HG03558 (cell line): ENCODE results near the gene TOM1L2.

ENCODE experiments used
- ATAC-seq: cut with Tn5 transposase; IDR thresholded peaks from one replicate; pipeline ENCODE4 v1.9.1; 2021; ENCODE audit warnings: moderate number of reproducible peaks; ENCODE audit not compliant: unreplicated experiment; ENCODE audit errors: extremely low read depth

Gene TOM1L2

DNA sequence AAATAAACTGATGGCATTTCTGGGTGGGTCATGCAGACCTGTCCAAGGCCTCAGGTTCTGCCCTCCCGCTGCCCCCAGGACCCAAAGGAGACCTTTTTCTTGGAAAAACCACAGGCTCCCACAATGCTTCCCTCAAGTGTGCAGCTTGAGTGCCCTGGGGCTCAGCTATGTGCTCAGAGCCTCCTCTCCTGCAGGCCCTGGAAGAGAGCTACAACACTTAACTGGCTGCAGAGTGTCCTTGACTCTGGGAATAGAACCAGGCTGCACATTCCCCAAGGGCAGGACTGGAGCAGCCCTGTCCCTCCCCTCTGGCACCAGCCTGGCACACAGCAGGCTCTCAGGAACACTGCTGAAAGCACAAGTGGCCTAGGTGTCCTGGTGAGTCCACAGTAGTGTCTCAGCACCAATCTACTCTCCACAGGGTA lies 130.6 kb downstream of the TOM1L2 start:
- no peak for ATAC-seq

- ATAC-seq = no peak
Measured at GRCh38 chr17:17840751-17841591, 131.2 kb downstream of the TOM1L2 start.

- ATAC-seq = no peak
Measured at GRCh38 chr17:17839791-17840707, 132.2 kb downstream of the TOM1L2 start.

DNA sequence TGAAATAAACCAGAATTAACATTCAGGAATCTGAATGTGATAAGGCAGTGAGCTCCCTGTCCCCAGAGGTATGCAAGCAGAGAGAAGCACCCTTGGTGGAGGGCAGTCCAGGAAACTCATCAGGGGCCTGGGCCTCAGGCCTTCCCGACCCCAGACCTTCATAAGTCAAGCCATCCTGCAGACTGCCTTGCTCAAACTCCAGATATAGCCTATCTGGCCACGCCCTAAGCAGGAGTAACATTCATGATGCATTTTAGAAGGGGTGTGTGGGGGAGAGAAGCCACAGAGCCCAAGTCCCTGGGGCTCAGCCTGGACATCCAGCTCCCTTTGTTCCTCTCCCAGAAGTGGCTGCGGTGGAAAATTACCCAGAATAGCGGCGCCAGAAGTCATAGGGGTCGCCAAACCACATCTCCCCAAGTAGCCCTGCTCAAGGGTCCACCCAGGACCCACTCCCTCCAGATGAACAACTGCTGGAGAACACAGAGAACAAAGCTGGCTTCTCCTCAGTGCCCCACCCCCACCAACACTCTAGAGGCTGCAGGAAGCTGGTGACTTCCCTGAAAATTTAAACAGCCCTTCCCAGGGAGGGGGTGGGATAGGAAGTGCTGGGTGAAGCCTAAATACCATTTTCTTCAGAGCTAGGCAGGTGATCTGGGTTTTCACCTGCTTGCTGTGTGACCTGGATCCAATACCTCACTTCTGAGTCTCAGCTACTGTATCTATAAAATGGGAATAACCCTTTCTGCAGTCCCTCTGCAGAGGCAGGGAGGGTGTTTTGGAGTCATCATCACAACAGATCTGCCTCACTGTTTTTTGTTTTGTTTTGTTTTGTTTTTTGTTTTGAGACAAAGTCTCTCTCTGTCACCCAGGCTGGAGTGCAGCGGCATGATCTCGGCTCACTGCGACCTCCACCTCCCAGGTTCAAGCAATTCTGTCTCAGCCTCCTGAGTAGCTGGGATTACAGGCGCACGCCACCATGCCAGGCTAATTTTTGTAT lies 133.9 kb downstream of the TOM1L2 start:
- no peak for ATAC-seq

GRCh38 chr17:17837380-17837821 lies 134.8 kb downstream of the TOM1L2 start:
- ATAC-seq = no peak

DNA sequence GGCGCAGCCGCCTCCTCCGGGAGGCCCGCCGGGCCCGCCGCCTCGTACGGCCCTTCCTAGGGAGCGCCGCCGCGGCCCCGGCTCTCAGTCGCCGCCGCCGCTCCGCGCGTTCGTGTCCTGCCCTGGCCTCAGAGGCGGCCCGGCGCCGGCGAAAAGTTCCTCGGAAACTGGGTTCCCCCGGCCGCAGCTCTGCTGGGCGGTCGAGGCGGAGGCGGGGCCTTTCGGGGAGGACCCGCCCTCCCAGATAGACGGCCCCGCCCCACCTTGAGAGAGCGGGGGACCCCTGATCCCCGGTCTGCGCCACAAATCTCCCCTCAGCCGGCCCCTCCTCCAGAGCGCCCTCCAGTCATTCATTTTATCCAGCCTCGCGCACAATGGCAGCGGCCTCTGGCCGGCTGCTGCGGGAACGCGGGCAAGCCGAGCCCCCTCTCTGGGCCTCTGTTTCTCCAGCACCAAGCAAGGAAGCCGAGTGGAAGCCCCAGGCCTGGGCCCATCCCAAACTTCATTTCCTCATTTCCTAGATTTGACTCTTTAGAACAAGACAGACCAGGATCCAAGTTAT lies 135.3 kb downstream of the TOM1L2 start, which contains the start of gene SREBF1:
Gene SREBF1 (minus strand): TSS at position 169 of the 562 bp plus-strand sequence. CDS start 169 bp downstream, outside the sequence.
- ATAC-seq = peak; percentile 2

DNA sequence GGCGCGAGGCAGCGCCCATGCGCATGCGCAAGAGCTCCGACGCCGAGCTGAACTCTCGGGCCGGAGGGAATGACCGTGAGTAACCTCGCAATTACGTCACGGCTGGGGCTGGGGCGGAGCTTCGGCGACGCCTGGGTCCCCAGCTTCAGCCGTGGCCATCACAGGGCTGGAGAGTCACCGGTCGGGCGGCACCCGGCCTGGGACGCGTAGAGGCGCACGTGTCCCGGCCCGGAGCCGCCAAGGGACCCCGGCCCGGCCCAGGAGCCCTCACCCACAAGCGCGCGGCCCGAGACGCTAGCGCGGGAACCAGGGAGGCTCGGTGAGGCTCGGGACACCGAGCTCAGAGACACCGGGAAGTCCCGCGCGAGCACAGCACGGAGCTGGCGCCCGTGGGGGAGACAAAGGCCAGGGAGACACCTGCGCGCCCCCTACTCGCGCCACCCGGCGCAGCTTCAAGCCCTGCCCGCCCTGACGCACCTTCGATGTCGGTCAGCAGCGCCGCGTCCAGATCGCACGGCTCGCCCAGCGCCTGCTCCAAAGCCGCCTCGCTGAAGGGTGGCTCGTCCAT lies 135.9 kb downstream of the TOM1L2 start:
- ATAC-seq = peak; percentile 44

- no peak for ATAC-seq
Measured at GRCh38 chr17:17835415-17836249, 136.6 kb downstream of the TOM1L2 start.

DNA sequence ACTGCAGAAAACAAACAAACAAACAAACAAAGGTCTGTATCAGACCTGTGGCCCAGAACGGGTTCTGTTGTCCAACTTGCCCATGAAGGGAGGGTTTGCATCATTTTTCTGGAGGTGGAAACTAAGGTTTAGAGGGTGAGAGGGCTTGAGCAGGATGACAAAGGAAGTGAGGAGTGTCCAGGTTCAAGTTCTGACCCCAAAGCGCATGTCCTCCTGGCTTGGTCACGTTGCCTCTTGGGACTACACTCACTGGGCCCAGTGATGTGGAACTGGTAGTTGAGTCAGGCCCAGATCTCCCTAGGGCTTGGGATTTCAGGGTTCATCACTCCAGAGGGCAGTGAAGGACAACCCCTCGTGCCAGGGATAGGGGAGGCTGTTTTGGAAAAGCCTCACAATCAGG lies 137.2 kb downstream of the TOM1L2 start:
- no peak for ATAC-seq

- no peak for ATAC-seq
Measured at GRCh38 chr17:17833658-17834357, 138.4 kb downstream of the TOM1L2 start.

GRCh38 chr17:17832032-17832363 lies 140.2 kb downstream of the TOM1L2 start:
- no peak for ATAC-seq

GRCh38 chr17:17831208-17832031 lies 140.8 kb downstream of the TOM1L2 start:
- no peak for ATAC-seq

GRCh38 chr17:17830740-17831207 lies 141.4 kb downstream of the TOM1L2 start:
- ATAC-seq = no peak

DNA sequence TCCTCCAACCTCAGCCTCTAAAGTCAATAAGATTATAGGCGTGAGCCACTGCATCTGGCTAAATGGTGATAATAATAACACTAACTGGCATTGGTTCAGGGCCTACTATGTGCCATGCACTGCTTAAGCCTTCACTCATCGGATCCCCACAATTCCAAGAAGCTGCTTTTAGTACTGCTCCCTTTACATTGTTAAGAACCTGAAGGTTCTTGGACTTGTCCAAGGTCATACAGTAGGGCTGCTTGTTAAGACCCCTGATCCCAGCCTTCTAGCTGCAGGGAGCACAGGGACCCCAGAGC lies 142.0 kb downstream of the TOM1L2 start:
- ATAC-seq = no peak

- no peak for ATAC-seq
Measured at GRCh38 chr17:17827826-17828621, 144.2 kb downstream of the TOM1L2 start.
